GM12878 (cell line): ENCODE data around the gene PIP4K2B. TPM values are rescaled to one million over a fixed set of nuclear protein-coding genes. Genes with fewer than 3 reads are reported as not detected.

Source experiments
- EZH2 ChIP-seq: IDR thresholded peaks from 2 replicates; pipeline ENCODE4 v1.6.1; 2012; ENCODE audit warnings: low read depth, mild to moderate bottlenecking, control low read depth, inconsistent platforms, low read length, borderline replicate concordance; ENCODE audit not compliant: control insufficient read depth
- GABPA ChIP-seq: IDR thresholded peaks from 2 replicates; pipeline ENCODE4 v1.6.1; 2014; ENCODE audit warnings: antibody characterized with exemption, low read depth, mild to moderate bottlenecking, inconsistent platforms
- GATAD2B ChIP-seq: fragments of 450-650 bp; conservative IDR thresholded peaks from 2 replicates; pipeline ENCODE4 v1.6.1; 2017; ENCODE audit warnings: low read depth, mild to moderate bottlenecking, moderate library complexity
- IRF4 ChIP-seq: IDR thresholded peaks from 2 replicates; pipeline ENCODE4 v1.6.1; 2011; ENCODE audit warnings: low read depth, low read length
- MYB ChIP-seq: fragments of 150-350 bp; IDR thresholded peaks from 2 replicates; pipeline ENCODE4 v1.6.1; 2014; ENCODE audit warnings: mild to moderate bottlenecking, low read depth, low read length, borderline replicate concordance
- NBN ChIP-seq: fragments of 450-650 bp; IDR thresholded peaks from 2 replicates; pipeline ENCODE4 v1.6.1; 2016
- PRDM15 ChIP-seq: fragments of 450-650 bp; formaldehyde crosslinking; IDR thresholded peaks from 2 replicates; pipeline ENCODE4 v1.4.0; 2020; ENCODE audit warnings: mild to moderate bottlenecking, moderate library complexity
- RELB ChIP-seq: fragments of 450-650 bp; IDR thresholded peaks from 2 replicates; pipeline ENCODE4 v1.6.1; 2017; ENCODE audit warnings: low read depth, mild to moderate bottlenecking, moderate library complexity
- TCF3 ChIP-seq: IDR thresholded peaks from 2 replicates; pipeline ENCODE4 v1.6.1; 2012; ENCODE audit warnings: low read depth, mild to moderate bottlenecking, low read length, borderline replicate concordance; ENCODE audit not compliant: insufficient read depth
- ZNF24 ChIP-seq: fragments of 450-650 bp; IDR thresholded peaks from 2 replicates; pipeline ENCODE4 v1.6.1; 2017; ENCODE audit warnings: antibody characterized with exemption, mild to moderate bottlenecking
- ZSCAN29 ChIP-seq: fragments of 450-650 bp; IDR thresholded peaks from 2 replicates; pipeline ENCODE4 v1.6.1; 2017; ENCODE audit warnings: mild to moderate bottlenecking, moderate library complexity
- polyA plus RNA-seq, 11 experiments: library from polyadenylated mRNA; depleted of rRNA in 4 of 11; unstranded in 6 of 11; stranded (reverse) in 5 of 11; fragments of >200 nt; fragmentation: Nextera tagmentation in 4 of 11; fragmentation: Illumina TruSeq in 1 of 11; extraction: Ambion mirVana in 4 of 11; extraction: Trizol in 1 of 11; gene quantifications; 1 replicate in 1 of 11; 2 replicates in 10 of 11; pipeline versions ENCODE4 v1.2.1 to v1.2.3, GENCODE V29; 2011 to 2016; ENCODE audit warnings: inconsistent platforms in 2 of 11, missing spikeins in 2 of 11, low read depth in 1 of 11
- total RNA-seq, 4 experiments: library from RNA; depleted of rRNA in 3 of 4; stranded (reverse); fragments of >200 nt in 3 of 4; fragmentation: Illumina TruSeq in 1 of 4; extraction: Trizol in 1 of 4; gene quantifications; 2 replicates each; pipeline versions ENCODE4 v1.2.1 to v1.2.3, GENCODE V29; 2013 to 2021
- TF ChIP-seq, protein P1 (sequence below): fragments of 450-650 bp; IDR thresholded peaks from 2 replicates; pipeline ENCODE4 v1.6.1; 2016; ENCODE audit warnings: mild to moderate bottlenecking
- TF ChIP-seq, protein P2 (sequence below): fragments of 450-650 bp; IDR thresholded peaks from 2 replicates; pipeline ENCODE4 v1.6.1; 2016; ENCODE audit warnings: mild to moderate bottlenecking
- TF ChIP-seq, protein P3 (sequence below): fragments of 450-650 bp; IDR thresholded peaks from 2 replicates; pipeline ENCODE4 v1.6.1; 2016; ENCODE audit warnings: mild to moderate bottlenecking, moderate library complexity, borderline replicate concordance

PIP4K2B gene
- total and polyA plus RNA-seq, 10 of the 15 experiments (the other 5 are each of a cell fraction or from before 2014, with no cell fraction given), result 3.8 to 30.3 (median 18.2) TPM

DNA sequence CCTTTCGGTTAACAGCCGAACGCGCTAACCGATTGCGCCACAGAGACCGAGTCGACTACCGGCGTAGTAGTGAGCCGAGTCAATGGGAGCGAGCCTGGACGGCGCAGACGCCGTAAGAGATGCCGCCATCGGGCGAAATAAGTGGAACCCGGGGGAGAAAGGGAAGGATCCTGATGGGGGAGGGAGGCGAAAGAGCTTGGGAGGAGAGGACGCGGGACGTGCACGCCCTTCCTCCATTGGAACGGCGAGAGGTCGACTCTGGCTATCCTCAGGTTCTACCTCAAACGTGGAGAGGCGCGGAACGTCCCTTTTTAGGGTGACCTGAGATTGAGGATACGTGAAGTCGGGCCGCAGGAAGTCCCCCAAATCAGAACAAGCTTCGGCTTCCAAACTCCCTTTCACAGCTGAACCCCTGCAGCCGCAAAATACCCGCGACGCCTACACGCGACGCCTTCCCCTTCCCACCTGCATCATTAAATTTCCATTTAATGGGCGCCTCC lies 47.5 kb downstream of the PIP4K2B start (continued):
- TF ChIP-seq ZNF24, result peak; percentile 98
- TF ChIP-seq, protein P1, sequence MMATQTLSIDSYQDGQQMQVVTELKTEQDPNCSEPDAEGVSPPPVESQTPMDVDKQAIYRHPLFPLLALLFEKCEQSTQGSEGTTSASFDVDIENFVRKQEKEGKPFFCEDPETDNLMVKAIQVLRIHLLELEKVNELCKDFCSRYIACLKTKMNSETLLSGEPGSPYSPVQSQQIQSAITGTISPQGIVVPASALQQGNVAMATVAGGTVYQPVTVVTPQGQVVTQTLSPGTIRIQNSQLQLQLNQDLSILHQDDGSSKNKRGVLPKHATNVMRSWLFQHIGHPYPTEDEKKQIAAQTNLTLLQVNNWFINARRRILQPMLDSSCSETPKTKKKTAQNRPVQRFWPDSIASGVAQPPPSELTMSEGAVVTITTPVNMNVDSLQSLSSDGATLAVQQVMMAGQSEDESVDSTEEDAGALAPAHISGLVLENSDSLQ, result no peak
- no peak; the same call in 1 of the 2 replicates for TF ChIP-seq RELB
- TF ChIP-seq ZSCAN29, result peak; percentile 75; the same call in 1 of the 2 replicates
- peak; percentile 79; the same call in 1 of the 2 replicates for TF ChIP-seq NBN
- TF ChIP-seq, protein P2, sequence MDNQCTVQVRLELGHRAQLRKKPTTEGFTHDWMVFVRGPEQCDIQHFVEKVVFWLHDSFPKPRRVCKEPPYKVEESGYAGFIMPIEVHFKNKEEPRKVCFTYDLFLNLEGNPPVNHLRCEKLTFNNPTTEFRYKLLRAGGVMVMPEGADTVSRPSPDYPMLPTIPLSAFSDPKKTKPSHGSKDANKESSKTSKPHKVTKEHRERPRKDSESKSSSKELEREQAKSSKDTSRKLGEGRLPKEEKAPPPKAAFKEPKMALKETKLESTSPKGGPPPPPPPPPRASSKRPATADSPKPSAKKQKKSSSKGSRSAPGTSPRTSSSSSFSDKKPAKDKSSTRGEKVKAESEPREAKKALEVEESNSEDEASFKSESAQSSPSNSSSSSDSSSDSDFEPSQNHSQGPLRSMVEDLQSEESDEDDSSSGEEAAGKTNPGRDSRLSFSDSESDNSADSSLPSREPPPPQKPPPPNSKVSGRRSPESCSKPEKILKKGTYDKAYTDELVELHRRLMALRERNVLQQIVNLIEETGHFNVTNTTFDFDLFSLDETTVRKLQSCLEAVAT, result peak; percentile 38; the same call in 1 of the 2 replicates
- TF ChIP-seq, protein P3, sequence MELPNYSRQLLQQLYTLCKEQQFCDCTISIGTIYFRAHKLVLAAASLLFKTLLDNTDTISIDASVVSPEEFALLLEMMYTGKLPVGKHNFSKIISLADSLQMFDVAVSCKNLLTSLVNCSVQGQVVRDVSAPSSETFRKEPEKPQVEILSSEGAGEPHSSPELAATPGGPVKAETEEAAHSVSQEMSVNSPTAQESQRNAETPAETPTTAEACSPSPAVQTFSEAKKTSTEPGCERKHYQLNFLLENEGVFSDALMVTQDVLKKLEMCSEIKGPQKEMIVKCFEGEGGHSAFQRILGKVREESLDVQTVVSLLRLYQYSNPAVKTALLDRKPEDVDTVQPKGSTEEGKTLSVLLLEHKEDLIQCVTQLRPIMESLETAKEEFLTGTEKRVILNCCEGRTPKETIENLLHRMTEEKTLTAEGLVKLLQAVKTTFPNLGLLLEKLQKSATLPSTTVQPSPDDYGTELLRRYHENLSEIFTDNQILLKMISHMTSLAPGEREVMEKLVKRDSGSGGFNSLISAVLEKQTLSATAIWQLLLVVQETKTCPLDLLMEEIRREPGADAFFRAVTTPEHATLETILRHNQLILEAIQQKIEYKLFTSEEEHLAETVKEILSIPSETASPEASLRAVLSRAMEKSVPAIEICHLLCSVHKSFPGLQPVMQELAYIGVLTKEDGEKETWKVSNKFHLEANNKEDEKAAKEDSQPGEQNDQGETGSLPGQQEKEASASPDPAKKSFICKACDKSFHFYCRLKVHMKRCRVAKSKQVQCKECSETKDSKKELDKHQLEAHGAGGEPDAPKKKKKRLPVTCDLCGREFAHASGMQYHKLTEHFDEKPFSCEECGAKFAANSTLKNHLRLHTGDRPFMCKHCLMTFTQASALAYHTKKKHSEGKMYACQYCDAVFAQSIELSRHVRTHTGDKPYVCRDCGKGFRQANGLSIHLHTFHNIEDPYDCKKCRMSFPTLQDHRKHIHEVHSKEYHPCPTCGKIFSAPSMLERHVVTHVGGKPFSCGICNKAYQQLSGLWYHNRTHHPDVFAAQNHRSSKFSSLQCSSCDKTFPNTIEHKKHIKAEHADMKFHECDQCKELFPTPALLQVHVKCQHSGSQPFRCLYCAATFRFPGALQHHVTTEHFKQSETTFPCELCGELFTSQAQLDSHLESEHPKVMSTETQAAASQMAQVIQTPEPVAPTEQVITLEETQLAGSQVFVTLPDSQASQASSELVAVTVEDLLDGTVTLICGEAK, result peak; percentile 76
- no peak for TF ChIP-seq MYB
- no peak for TF ChIP-seq IRF4
- 0 out of 2 replicates have a peak, but pooled peaks have one; percentile 56 for TF ChIP-seq GATAD2B
- 0 out of 2 replicates have a peak, but pooled peaks have one; percentile 40 for TF ChIP-seq GABPA
- TF ChIP-seq EZH2, result no peak
- TF ChIP-seq TCF3, result no peak
- TF ChIP-seq PRDM15 (CRISPR knock-in tag), result no peak
